IMR-90 (cell line): ENCODE data around the gene DCAF11. TPM values are rescaled to one million over a fixed set of nuclear protein-coding genes. Genes with fewer than 3 reads are reported as not detected.

ENCODE experiments used
- ATAC-seq: fragments of 200-7000 bp; cut with Tn5 transposase; 2 replicates; pipeline ENCODE4 v1.9.1; 2020; ENCODE audit warnings: low read depth, mild to moderate bottlenecking, moderate library complexity
- BruUV-seq: library from RNA; stranded (reverse); fragments of 400-500 nt; replicated peaks from 2 replicates; lab custom pipeline; 2021; lab: Mats Ljungman, UMichigan
- CTCF ChIA-PET: fragments of 300-600 bp; formaldehyde crosslinking; extraction: SDS; loops from one replicate; lab custom pipeline; 2021; ENCODE audit warnings: antibody characterized with exemption; lab: Yijun Ruan, JAX
- POLR2A ChIA-PET: fragments of 300-600 bp; sonication (Branson Sonifier 250); formaldehyde crosslinking; loops from one replicate; lab custom pipeline; 2022; ENCODE audit warnings: antibody characterized with exemption; ENCODE audit not compliant: unreplicated experiment; lab: Charles Lee
- DNase-seq: peaks from one replicate; pipeline ENCODE4 v3.0.0; 2013
- H2AFZ ChIP-seq: replicated peaks from 2 replicates; pipeline ENCODE3; 2013; ENCODE audit warnings: low read length, mild to moderate bottlenecking; ENCODE audit not compliant: poor library complexity
- H2AK5ac ChIP-seq: 2 replicates; pipeline ENCODE4 v1.6.1; 2013; ENCODE audit warnings: low read depth, low read length, inconsistent platforms
- H2AK9ac ChIP-seq: replicated peaks from 2 replicates; pipeline ENCODE3; 2013; ENCODE audit warnings: mild to moderate bottlenecking, low read depth, low read length, moderate library complexity; ENCODE audit not compliant: poor library complexity
- H2BK120ac ChIP-seq: 2 replicates; pipeline ENCODE4 v1.6.1; 2013; ENCODE audit warnings: low read depth, low read length, inconsistent platforms
- H2BK15ac ChIP-seq: 3 replicates; pipeline ENCODE4 v1.6.1; 2013; ENCODE audit warnings: low read depth, low read length, inconsistent platforms
- H2BK20ac ChIP-seq: 2 replicates; pipeline ENCODE4 v1.6.1; 2013; ENCODE audit warnings: low read depth, mild to moderate bottlenecking, inconsistent platforms, low read length, moderate library complexity
- H2BK5ac ChIP-seq: 2 replicates; pipeline ENCODE4 v1.6.1; 2013; ENCODE audit warnings: mild to moderate bottlenecking, low read depth, low read length, inconsistent platforms; ENCODE audit not compliant: poor library complexity, severe bottlenecking
- H3K14ac ChIP-seq: replicated peaks from 2 replicates; pipeline ENCODE4 v1.6.1; 2013; ENCODE audit warnings: low read depth, low read length, inconsistent platforms
- H3K18ac ChIP-seq: 2 replicates; pipeline ENCODE4 v1.6.1; 2013; ENCODE audit warnings: low read depth, low read length, control low read depth
- H3K23ac ChIP-seq: 2 replicates; pipeline ENCODE4 v1.6.1; 2013; ENCODE audit warnings: low read depth, low read length, inconsistent platforms
- H3K27ac ChIP-seq: 2 replicates; pipeline ENCODE4 v1.5.1; 2013; ENCODE audit warnings: mild to moderate bottlenecking, control low read depth, low read length; ENCODE audit not compliant: insufficient read depth
- H3K27me3 ChIP-seq: 2 replicates; pipeline ENCODE4 v1.6.1; 2013; ENCODE audit warnings: low read length; ENCODE audit not compliant: control insufficient read depth, insufficient read depth
- H3K36me3 ChIP-seq: 2 replicates; pipeline ENCODE4 v1.6.1; 2013; ENCODE audit warnings: low read length, mixed read lengths; ENCODE audit not compliant: control insufficient read depth, insufficient read depth
- H3K4ac ChIP-seq: 2 replicates; pipeline ENCODE4 v1.6.1; 2013; ENCODE audit warnings: low read depth, low read length, inconsistent platforms
- H3K4me1 ChIP-seq: 2 replicates; pipeline ENCODE4 v1.6.1; 2013; ENCODE audit warnings: low read length, mixed read lengths; ENCODE audit not compliant: control insufficient read depth, insufficient read depth
- H3K4me2 ChIP-seq: 2 replicates; pipeline ENCODE4 v1.6.1; 2013; ENCODE audit warnings: low read depth, mild to moderate bottlenecking, control low read depth, low read length, moderate library complexity
- H3K4me3 ChIP-seq: 2 replicates; pipeline ENCODE4 v1.5.1; 2013; ENCODE audit warnings: low read depth, mild to moderate bottlenecking, control low read depth, low read length, moderate library complexity; ENCODE audit not compliant: insufficient read depth
- H3K56ac ChIP-seq: 2 replicates; pipeline ENCODE4 v1.6.1; 2013; ENCODE audit warnings: low read length, inconsistent platforms; ENCODE audit not compliant: insufficient read depth; ENCODE audit errors: extremely low read depth
- H3K79me1 ChIP-seq, 2 experiments: 2 replicates each; pipeline ENCODE4 v1.6.1; 2013; ENCODE audit warnings: low read length in 2 of 2, inconsistent platforms in 1 of 2, low read depth in 1 of 2
- H3K9ac ChIP-seq: 2 replicates; pipeline ENCODE4 v1.6.1; 2013; ENCODE audit warnings: low read depth, low read length, control low read depth
- H3K9me1 ChIP-seq: 2 replicates; pipeline ENCODE4 v1.6.1; 2013; ENCODE audit warnings: low read length, inconsistent platforms; ENCODE audit not compliant: insufficient read depth
- H3K9me3 ChIP-seq: 2 replicates; pipeline ENCODE4 v1.6.1; 2013; ENCODE audit warnings: low read length; ENCODE audit not compliant: control insufficient read depth, insufficient read depth
- H4K20me1 ChIP-seq: 2 replicates; pipeline ENCODE4 v1.6.1; 2013; ENCODE audit warnings: low read length, inconsistent platforms; ENCODE audit not compliant: insufficient read depth
- H4K5ac ChIP-seq: 2 replicates; pipeline ENCODE4 v1.6.1; 2013; ENCODE audit warnings: mild to moderate bottlenecking, low read depth, low read length, control low read depth
- H4K8ac ChIP-seq, 2 experiments: 2 replicates each; pipeline ENCODE4 v1.6.1; 2013; ENCODE audit warnings: low read depth in 2 of 2, low read length in 2 of 2, control low read depth in 1 of 2, inconsistent platforms in 1 of 2
- H4K91ac ChIP-seq: 2 replicates; pipeline ENCODE4 v1.6.1; 2013; ENCODE audit warnings: low read depth, low read length, inconsistent platforms; ENCODE audit not compliant: insufficient read depth
- BHLHE40 ChIP-seq: fragments of 150-350 bp; IDR thresholded peaks from 2 replicates; pipeline ENCODE4 v1.6.1; 2016; ENCODE audit warnings: mild to moderate bottlenecking, low read depth, low read length
- CEBPB ChIP-seq: IDR thresholded peaks from 2 replicates; pipeline ENCODE4 v1.6.1; 2012; ENCODE audit warnings: low read depth, low read length, improper control_type of control experiment
- CHD1 ChIP-seq: IDR thresholded peaks from 2 replicates; pipeline ENCODE4 v1.6.1; 2012; ENCODE audit warnings: low read depth, low read length, improper control_type of control experiment
- CTCF ChIP-seq: conservative IDR thresholded peaks from 2 replicates; pipeline ENCODE4 v1.5.1; 2012; ENCODE audit warnings: mild to moderate bottlenecking, low read depth, low read length, improper control_type of control experiment
- FOS ChIP-seq: fragments of 150-350 bp; IDR thresholded peaks from 2 replicates; pipeline ENCODE4 v1.6.1; 2016; ENCODE audit warnings: low read depth, low read length
- MAFK ChIP-seq: IDR thresholded peaks from 2 replicates; pipeline ENCODE4 v1.6.1; 2012; ENCODE audit warnings: low read depth, low read length, improper control_type of control experiment
- MAZ ChIP-seq: IDR thresholded peaks from 2 replicates; pipeline ENCODE4 v1.6.1; 2012; ENCODE audit warnings: low read depth, mild to moderate bottlenecking, low read length, improper control_type of control experiment, moderate library complexity, borderline replicate concordance
- MXI1 ChIP-seq: IDR thresholded peaks from 2 replicates; pipeline ENCODE4 v1.6.1; 2012; ENCODE audit warnings: low read depth, mild to moderate bottlenecking, low read length, moderate library complexity, borderline replicate concordance
- NFE2L2 ChIP-seq: fragments of 150-350 bp; IDR thresholded peaks from 2 replicates; pipeline ENCODE4 v1.6.1; 2016; ENCODE audit warnings: low read depth, mild to moderate bottlenecking, low read length
- POLR2A ChIP-seq: IDR thresholded peaks from 2 replicates; pipeline ENCODE4 v1.6.1; 2012; ENCODE audit warnings: mild to moderate bottlenecking, low read depth, low read length
- RAD21 ChIP-seq: IDR thresholded peaks from 2 replicates; pipeline ENCODE4 v1.6.1; 2012; ENCODE audit warnings: low read length, improper control_type of control experiment
- RCOR1 ChIP-seq: IDR thresholded peaks from 2 replicates; pipeline ENCODE4 v1.6.1; 2012; ENCODE audit warnings: mild to moderate bottlenecking, low read length, improper control_type of control experiment; ENCODE audit not compliant: insufficient replicate concordance
- RFX5 ChIP-seq: IDR thresholded peaks from 2 replicates; pipeline ENCODE4 v1.8.0; 2012; ENCODE audit warnings: low read depth, mild to moderate bottlenecking, low read length, moderate library complexity
- SMC3 ChIP-seq: fragments of 150-350 bp; IDR thresholded peaks from 2 replicates; pipeline ENCODE4 v1.6.1; 2016; ENCODE audit warnings: low read depth, mild to moderate bottlenecking, antibody characterized with exemption, low read length, moderate library complexity
- USF2 ChIP-seq: fragments of 150-350 bp; IDR thresholded peaks from 2 replicates; pipeline ENCODE4 v1.6.1; 2017; ENCODE audit warnings: mild to moderate bottlenecking, antibody characterized with exemption, low read length, low read depth
- WGBS, 2 experiments: methylation state at CpG; one replicate each; pipeline versions ENCODE4 v1.1.5 to v1.1.7; 2013; ENCODE audit warnings: missing lambda C conversion rate in 2 of 2; ENCODE audit not compliant: insufficient read length in 1 of 2; ENCODE audit errors: extremely low coverage in 2 of 2; 5-methylcytosine and 5-hydroxymethylcytosine counted together
- dilution Hi-C: fragments of 300-500 bp; cut with HindIII; formaldehyde crosslinking; loops from one replicate; pipeline ENCODE4 v1.14.3; 2018; ENCODE audit warnings: low sequenced_read_pairs; ENCODE audit not compliant: unreplicated experiment
- in situ Hi-C: fragments of 300-500 bp; cut with MboI; formaldehyde crosslinking; loops from 3 replicates; pipeline ENCODE4 v1.14.3; 2019; ENCODE audit warnings: low sequenced_read_pairs, inconsistent platforms, mixed read lengths
- intact Hi-C: fragments of 100-400 bp; cut with micrococcal nuclease; formaldehyde crosslinking; loops from 2 replicates; pipeline ENCODE4 v1.10.0; 2022
- polyA plus RNA-seq, 3 experiments: library from polyadenylated mRNA; depleted of rRNA; stranded (reverse); fragments of >200 nt; gene quantifications; 2 replicates each; pipeline ENCODE4 v1.2.3, GENCODE V29; 2012; ENCODE audit warnings: low replicate concordance in 1 of 3
- total RNA-seq: library from RNA; depleted of rRNA; stranded (reverse); fragments of >200 nt; gene quantifications from 2 replicates; pipeline ENCODE4 v1.2.3, GENCODE V29; 2012
- TF ChIP-seq, protein P1 (sequence below): fragments of 150-350 bp; IDR thresholded peaks from 2 replicates; pipeline ENCODE4 v1.6.1; 2016; ENCODE audit warnings: low read depth, mild to moderate bottlenecking, low read length, moderate library complexity, borderline replicate concordance

DCAF11 gene
- total and polyA plus RNA-seq, 2 of the 4 experiments (the other 2 are of a cell fraction) = 21.0 to 52.0 TPM

DNA sequence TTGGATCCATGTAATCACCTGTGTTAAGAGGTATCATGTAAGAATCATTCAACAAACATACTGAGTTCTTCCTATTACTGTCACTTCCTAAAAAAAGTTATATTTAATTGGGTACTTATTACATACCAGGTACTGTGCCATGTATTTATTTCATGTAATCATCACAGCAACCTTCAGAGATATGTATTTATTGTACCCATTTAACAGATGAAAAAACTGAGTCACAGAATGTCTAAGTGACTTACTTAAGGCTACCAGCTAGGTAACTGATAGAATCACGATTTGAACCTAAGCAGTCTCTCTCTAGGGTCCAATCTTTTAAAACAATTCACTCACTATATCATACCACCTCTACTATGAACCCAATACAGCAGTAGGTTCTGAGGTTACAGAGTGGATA is 29.9 kb downstream of the DCAF11 start:
- no CpG with 5 or more reads among the region's 1 CpG for WGBS, 2 experiments
- Histone ChIP-seq H3K9me3 (no peaks in the 10 kb centered on the region), H3K36me3 (peaks cover 6% of the 10 kb centered on the region), H3K4ac (no peak overlapping the region), H3K4me3 (no peak overlapping the region), H2BK120ac (no peak overlapping the region), H2AK9ac (no peak overlapping the region), H2BK20ac (no peak overlapping the region), H3K18ac (no peak overlapping the region), H3K23ac (peak overlapping the region; percentile 32; the same call in 1 of the 2 replicates), H2BK15ac (no peak overlapping the region), H2BK5ac (no peak overlapping the region), H4K91ac (no peak overlapping the region), H3K4me2 (no peak overlapping the region), H3K56ac (no peak overlapping the region), H3K27ac (no peak overlapping the region), H3K27me3 (no peaks in the 10 kb centered on the region), H3K9me1 (peaks cover 18% of the 10 kb centered on the region), H3K14ac (no peak overlapping the region), H4K20me1 (peaks cover 18% of the 10 kb centered on the region), H3K9ac (no peak overlapping the region), H3K79me1 (peaks cover 27 to 67% of the 10 kb centered on the region in 2 experiments), H2AK5ac (no peak overlapping the region), H3K4me1 (peaks cover 12% of the 10 kb centered on the region), H4K5ac (no peak overlapping the region), H4K8ac (no peak overlapping the region; a peak in 1 of 4 replicates), H2AFZ (no peak overlapping the region)
- DNase-seq = no peak
- BruUV-seq = no TSS peak
- POLR2A ChIA-PET = no interaction called here
- ATAC-seq = no peak
- intact Hi-C loops (no loop called here), in situ Hi-C loops (loop anchor here (25.0 kb wide), 2 partner anchors 832 to 1057 kb away; partner anchors contain the start of genes ACIN1, BCL2L2, C14orf119 and PABPN1), dilution Hi-C loops (no loop called here)
- CTCF ChIA-PET = no interaction called here
- TF ChIP-seq FOS (no peak), RFX5 (no peak), POLR2A (no peak), SMC3 (no peak), BHLHE40 (no peak), MAFK (no peak), CHD1 (no peak), CTCF (no peak), MXI1 (no peak), NFE2L2 (no peak), RAD21 (no peak), MAZ (no peak), CEBPB (no peak), RCOR1 (no peak), USF2 (no peak)
- TF ChIP-seq, protein P1, sequence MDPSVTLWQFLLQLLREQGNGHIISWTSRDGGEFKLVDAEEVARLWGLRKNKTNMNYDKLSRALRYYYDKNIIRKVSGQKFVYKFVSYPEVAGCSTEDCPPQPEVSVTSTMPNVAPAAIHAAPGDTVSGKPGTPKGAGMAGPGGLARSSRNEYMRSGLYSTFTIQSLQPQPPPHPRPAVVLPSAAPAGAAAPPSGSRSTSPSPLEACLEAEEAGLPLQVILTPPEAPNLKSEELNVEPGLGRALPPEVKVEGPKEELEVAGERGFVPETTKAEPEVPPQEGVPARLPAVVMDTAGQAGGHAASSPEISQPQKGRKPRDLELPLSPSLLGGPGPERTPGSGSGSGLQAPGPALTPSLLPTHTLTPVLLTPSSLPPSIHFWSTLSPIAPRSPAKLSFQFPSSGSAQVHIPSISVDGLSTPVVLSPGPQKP = no peak
